H1 (cell line): ENCODE results near the gene CEACAM16. TPM values are rescaled to one million over a fixed set of nuclear protein-coding genes. Genes with fewer than 3 reads are reported as not detected.
"Not testable (repeated sequence)": the region's sequence is repeated elsewhere in the genome, so short reads cannot be mapped to it uniquely, and the experiment has no call there.

ENCODE experiments used
- CTCF ChIA-PET: fragments of 300-600 bp; sonication (Branson Sonifier 250); formaldehyde crosslinking; loops from one replicate; lab custom pipeline; 2021; ENCODE audit not compliant: partially characterized antibody; lab: Charles Lee
- POLR2A ChIA-PET: fragments of 300-600 bp; sonication (Branson Sonifier 250); formaldehyde crosslinking; loops from one replicate; lab custom pipeline; 2021; ENCODE audit warnings: inconsistent platforms; ENCODE audit not compliant: partially characterized antibody; lab: Charles Lee
- DNase-seq, 2 experiments: peaks; one replicate each; pipeline versions ENCODE4 v3.0.0 to v3.0.0-alpha.2; 2010 to 2022; ENCODE audit warnings: low spot score in 2 of 2, low read depth in 1 of 2, mixed read lengths in 1 of 2
- FAIRE-seq: peaks from 2 replicates; lab custom pipeline; 2011; peaks lifted over from hg19 to GRCh38; lab: Jason Lieb, UNC
- H2AFZ ChIP-seq: 2 replicates; pipeline ENCODE4 v1.8.1; 2012; ENCODE audit warnings: low read length, inconsistent platforms
- H2AK5ac ChIP-seq: 2 replicates; pipeline ENCODE4 v1.6.1; 2013; ENCODE audit warnings: low read depth, low read length
- H2BK120ac ChIP-seq: replicated peaks from 2 replicates; pipeline ENCODE3; 2013; ENCODE audit warnings: low read depth, low read length, inconsistent platforms
- H2BK12ac ChIP-seq: 2 replicates; pipeline ENCODE4 v1.6.1; 2013; ENCODE audit warnings: low read depth, low read length
- H2BK15ac ChIP-seq: 2 replicates; pipeline ENCODE4 v1.6.1; 2013; ENCODE audit warnings: low read length
- H2BK20ac ChIP-seq: 2 replicates; pipeline ENCODE4 v1.6.1; 2013; ENCODE audit warnings: low read length
- H2BK5ac ChIP-seq: 2 replicates; pipeline ENCODE4 v1.6.1; 2013; ENCODE audit warnings: low read depth, low read length
- H3K14ac ChIP-seq: 2 replicates; pipeline ENCODE4 v1.6.1; 2013; ENCODE audit warnings: inconsistent platforms; ENCODE audit not compliant: insufficient read length
- H3K18ac ChIP-seq: 2 replicates; pipeline ENCODE4 v1.6.1; 2013; ENCODE audit warnings: low read length; ENCODE audit errors: extremely low read depth
- H3K23ac ChIP-seq: 2 replicates; pipeline ENCODE4 v1.6.1; 2013; ENCODE audit warnings: inconsistent platforms; ENCODE audit not compliant: insufficient read length
- H3K23me2 ChIP-seq: 2 replicates; pipeline ENCODE4 v1.6.1; 2013; ENCODE audit warnings: low read depth, low read length
- H3K27ac ChIP-seq: 2 replicates; pipeline ENCODE4 v1.6.1; 2011; ENCODE audit warnings: low read depth, low read length, inconsistent platforms
- H3K27me3 ChIP-seq, 4 experiments: replicated peaks in 1 of 4; 1 replicate in 1 of 4; 2 replicates in 3 of 4; pipeline versions ENCODE4 v1.6.1 to v1.8.1; 2011 to 2013; ENCODE audit warnings: low read length in 3 of 4, mild to moderate bottlenecking in 3 of 4, inconsistent platforms in 2 of 4, mixed read lengths in 2 of 4, moderate library complexity in 1 of 4; ENCODE audit not compliant: control insufficient read depth in 3 of 4, insufficient read depth in 3 of 4; ENCODE audit errors: extremely low read depth in 1 of 4
- H3K36me3 ChIP-seq, 4 experiments: 2 replicates each; pipeline versions ENCODE4 v1.6.1 to v1.8.1; 2011 to 2013; ENCODE audit warnings: mild to moderate bottlenecking in 4 of 4, low read length in 3 of 4, moderate library complexity in 2 of 4, control low read depth in 1 of 4, inconsistent platforms in 1 of 4; ENCODE audit not compliant: insufficient read depth in 4 of 4, control insufficient read depth in 2 of 4
- H3K4ac ChIP-seq: replicated peaks from 2 replicates; pipeline ENCODE3; 2013; ENCODE audit warnings: low read length, low read depth, mixed read lengths, inconsistent platforms; ENCODE audit not compliant: insufficient read length
- H3K4me1 ChIP-seq, 4 experiments: replicated peaks in 1 of 4; 1 replicate in 1 of 4; 2 replicates in 3 of 4; pipeline versions ENCODE4 v1.6.1 to v1.8.1; 2011 to 2013; ENCODE audit warnings: low read length in 3 of 4, inconsistent platforms in 2 of 4, mixed read lengths in 1 of 4; ENCODE audit not compliant: insufficient read depth in 4 of 4, control insufficient read depth in 3 of 4
- H3K4me2 ChIP-seq, 2 experiments: 2 replicates each; pipeline versions ENCODE4 v1.6.1 to v1.8.1; 2011 to 2013; ENCODE audit warnings: low read depth in 2 of 2, low read length in 2 of 2, control low read depth in 1 of 2, inconsistent platforms in 1 of 2, mild to moderate bottlenecking in 1 of 2; ENCODE audit not compliant: insufficient read depth in 1 of 2
- H3K4me3 ChIP-seq, 4 experiments: fragments of 200-600, 300-600 bp in 1 of 4; sonication (generic), shearing (Covaris generic), sonication (Bioruptor Twin) in 1 of 4; 2 replicates each; pipeline versions ENCODE4 v1.5.1 to v1.8.1; 2011 to 2016; ENCODE audit warnings: low read length in 4 of 4, low read depth in 3 of 4, control low read depth in 2 of 4, inconsistent platforms in 2 of 4, mild to moderate bottlenecking in 2 of 4, mixed read lengths in 1 of 4, moderate library complexity in 1 of 4; ENCODE audit not compliant: insufficient read depth in 2 of 4; ENCODE audit errors: extremely low read depth in 1 of 4
- H3K56ac ChIP-seq: replicated peaks from 2 replicates; pipeline ENCODE3; 2013; ENCODE audit warnings: low read depth, mild to moderate bottlenecking, mixed read lengths, low read length, inconsistent platforms; ENCODE audit not compliant: insufficient read length
- H3K79me1 ChIP-seq: 2 replicates; pipeline ENCODE4 v1.6.1; 2013; ENCODE audit warnings: low read depth, low read length, control low read depth
- H3K79me2 ChIP-seq, 2 experiments: 2 replicates each; pipeline versions ENCODE4 v1.6.1 to v1.8.1; 2012 to 2013; ENCODE audit warnings: low read length in 2 of 2, mild to moderate bottlenecking in 2 of 2, inconsistent platforms in 1 of 2; ENCODE audit not compliant: insufficient read depth in 2 of 2, control insufficient read depth in 1 of 2
- H3K9ac ChIP-seq, 4 experiments: replicated peaks in 1 of 4; 1 replicate in 1 of 4; 2 replicates in 3 of 4; pipeline versions ENCODE4 v1.6.1 to v1.8.1; 2011 to 2013; ENCODE audit warnings: low read depth in 3 of 4, low read length in 3 of 4, control low read depth in 2 of 4, mild to moderate bottlenecking in 2 of 4, moderate library complexity in 2 of 4, inconsistent platforms in 1 of 4; ENCODE audit errors: extremely low read depth in 1 of 4
- H3K9me3 ChIP-seq, 2 experiments: 2 replicates each; pipeline versions ENCODE4 v1.6.1 to v1.8.1; 2012 to 2013; ENCODE audit warnings: mild to moderate bottlenecking in 2 of 2, moderate library complexity in 2 of 2, control low read depth in 1 of 2, inconsistent platforms in 1 of 2, low read depth in 1 of 2, low read length in 1 of 2, mixed read lengths in 1 of 2; ENCODE audit not compliant: insufficient read depth in 2 of 2
- H4K20me1 ChIP-seq, 2 experiments: replicated peaks in 1 of 2; 2 replicates each; pipeline versions ENCODE3 to v1.8.1; 2011 to 2013; ENCODE audit warnings: inconsistent platforms in 2 of 2, low read length in 2 of 2, mild to moderate bottlenecking in 1 of 2; ENCODE audit not compliant: insufficient read depth in 2 of 2, control insufficient read depth in 1 of 2
- H4K5ac ChIP-seq: 2 replicates; pipeline ENCODE4 v1.6.1; 2013; ENCODE audit warnings: low read length, low read depth, mixed read lengths, inconsistent platforms; ENCODE audit not compliant: insufficient read length
- H4K8ac ChIP-seq: 2 replicates; pipeline ENCODE4 v1.8.0; 2013; ENCODE audit warnings: mild to moderate bottlenecking, moderate library complexity, low read length, inconsistent platforms; ENCODE audit not compliant: insufficient read depth; ENCODE audit errors: extremely low read depth
- H4K91ac ChIP-seq: replicated peaks from 2 replicates; pipeline ENCODE3; 2013; ENCODE audit warnings: low read length, mixed read lengths, inconsistent platforms; ENCODE audit not compliant: insufficient read length
- HDAC6 ChIP-seq: IDR thresholded peaks from one replicate; pipeline ENCODE4 v1.7.1; 2012; ENCODE audit warnings: low read depth, mild to moderate bottlenecking, inconsistent platforms, low read length, moderate library complexity
- RXRA ChIP-seq: IDR thresholded peaks from 2 replicates; pipeline ENCODE4 v1.6.1; 2011; ENCODE audit warnings: low read depth, mild to moderate bottlenecking, low read length, moderate library complexity; ENCODE audit not compliant: insufficient read depth
- ZNF274 ChIP-seq: IDR thresholded peaks from 2 replicates; pipeline ENCODE4 v1.7.0; 2012; ENCODE audit warnings: low read length, borderline replicate concordance; ENCODE audit errors: extremely low read depth
- WGBS, 2 experiments: shearing (Covaris generic) in 1 of 2; methylation state at CpG; one replicate each; pipeline versions ENCODE4 v1.1.6 to v1.1.7; 2013 to 2015; ENCODE audit warnings: low lambda C conversion rate in 2 of 2, mixed read lengths in 2 of 2, inconsistent platforms in 1 of 2, low coverage in 1 of 2, missing lambda C conversion rate in 1 of 2; ENCODE audit not compliant: insufficient replicate concordance in 2 of 2, insufficient coverage in 1 of 2, insufficient read length in 1 of 2; ENCODE audit errors: extremely low coverage in 1 of 2, missing lambda C conversion rate in 1 of 2; 5-methylcytosine and 5-hydroxymethylcytosine counted together
- polyA plus RNA-seq, 7 experiments: library from polyadenylated mRNA; depleted of rRNA in 3 of 7; stranded (reverse) in 5 of 7; unstranded in 2 of 7; fragments of >200 nt in 5 of 7; fragments of 200-250 nt in 2 of 7; gene quantifications; 1 replicate in 5 of 7; 2 replicates in 1 of 7; 4 replicates in 1 of 7; pipeline versions ENCODE4 v1.2.1 to v1.2.3, GENCODE V29; 2011 to 2013; ENCODE audit warnings: missing spikeins in 2 of 7, mixed read lengths in 2 of 7
- total RNA-seq: library from RNA; stranded (reverse); fragmentation: NEBNext Ultra II Directional; extraction: Animal tissue kit (Norgen Biotek cat#: 25700); gene quantifications from 2 replicates; pipeline ENCODE4 v1.2.1, GENCODE V29; 2021

CEACAM16 gene
- total and polyA plus RNA-seq, 2 of the 8 experiments (the other 6 are each of a cell fraction or from before 2014, with no cell fraction given) = not detected

DNA sequence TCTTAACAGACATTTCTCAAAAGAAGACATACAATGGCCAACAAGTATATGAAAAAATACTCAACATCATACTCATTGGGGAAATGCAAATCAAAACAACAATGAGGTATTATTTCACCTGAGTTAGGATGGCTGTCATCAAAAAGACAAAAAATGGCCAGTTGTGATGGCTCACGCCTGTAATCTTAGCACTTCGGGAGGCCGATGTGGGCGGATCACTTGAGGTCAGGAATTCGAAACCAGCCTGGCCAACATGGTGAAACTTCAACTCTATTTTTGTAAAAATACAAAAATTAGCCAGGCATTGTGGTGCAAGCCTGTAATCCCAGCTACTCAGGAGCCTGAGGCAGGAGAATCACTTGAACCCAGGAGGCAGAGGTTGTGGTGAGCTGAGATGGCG is 22.0 kb downstream of the CEACAM16 start (continued):
- TF ChIP-seq HDAC6 = no peak
- TF ChIP-seq ZNF274 = no peak
- no peak for TF ChIP-seq RXRA

DNA sequence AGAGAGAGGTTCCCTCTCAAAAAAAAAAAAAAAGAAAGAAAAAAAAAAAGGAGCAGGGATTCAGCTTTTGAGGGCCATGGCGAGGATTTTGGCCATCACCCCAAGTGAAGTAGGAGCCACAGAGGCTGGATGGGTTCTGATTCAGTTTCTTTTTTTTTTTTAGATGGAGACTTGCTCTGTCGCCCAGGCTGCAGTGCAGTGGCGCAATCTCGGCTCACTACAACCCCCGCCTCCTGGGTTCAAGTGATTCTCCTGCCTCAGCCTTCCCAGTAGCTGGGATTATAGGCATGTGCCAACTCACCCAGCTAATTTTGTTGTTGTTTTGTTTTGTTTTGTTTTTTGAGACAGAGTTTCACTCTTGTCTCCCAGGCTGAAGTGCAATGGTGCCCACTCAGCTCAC is 22.4 kb downstream of the CEACAM16 start:
- not testable (repeated sequence) for H3K9me3 ChIP-seq, H3K18ac ChIP-seq, H3K14ac ChIP-seq, H3K23ac ChIP-seq, H3K4me2 ChIP-seq, H2BK120ac ChIP-seq, H4K20me1 ChIP-seq, H3K4ac ChIP-seq, H3K27me3 ChIP-seq, H2AK5ac ChIP-seq, H3K56ac ChIP-seq, H4K5ac ChIP-seq, H3K27ac ChIP-seq, H2BK20ac ChIP-seq, H3K79me2 ChIP-seq, H2AFZ ChIP-seq, H2BK15ac ChIP-seq, H3K23me2 ChIP-seq, FAIRE-seq, H4K8ac ChIP-seq, H3K36me3 ChIP-seq, DNase-seq, H2BK5ac ChIP-seq, H3K79me1 ChIP-seq, H2BK12ac ChIP-seq, H4K91ac ChIP-seq, H3K9ac ChIP-seq, H3K4me3 ChIP-seq
- CTCF ChIA-PET = interaction anchor here (0.7 to 20.6 kb wide), 12 partner anchors 11 to 153 kb away, joined by 3 to 468 read pairs (median 9); partner anchors contain the start of gene NECTIN2
- POLR2A ChIA-PET = interaction anchor here (1.3 to 2.2 kb wide), 3 partner anchors 10 to 49 kb away, joined by 3 to 7 read pairs (median 4); no protein-coding TSS in a partner anchor
- 69% methylated on average over 5 of the region's 5 CpGs; no CpG with 5 or more reads in 1 of the 2 experiments for WGBS, 2 experiments
- peaks cover 0 to 12% (median 8%) of the 10 kb centered on the region in 4 experiments; a peak in 6 of 7 replicates for H3K4me1 ChIP-seq
